Colon (tissue), 2 donors: ENCODE data around the gene PPFIA1.

Source experiments
- FAIRE-seq: peaks from 2 replicates; lab custom pipeline; 2012; peaks lifted over from hg19 to GRCh38; lab: Jason Lieb, UNC
- donor health status: control.
- donor health status: control.

PPFIA1 gene

GRCh38 chr11:70415642-70416395 is 145.3 kb downstream of the PPFIA1 start:
- FAIRE-seq = no peak

- no peak for FAIRE-seq
These were observed 146.4 kb downstream of the PPFIA1 start for GRCh38 chr11:70416881-70417280.

GRCh38 chr11:70418130-70418529 is 147.6 kb downstream of the PPFIA1 start:
- FAIRE-seq = no peak

GRCh38 chr11:70419307-70420007 is 149.0 kb downstream of the PPFIA1 start:
- FAIRE-seq = no peak

- no peak for FAIRE-seq
These were observed 149.5 kb downstream of the PPFIA1 start for GRCh38 chr11:70420008-70420464.

- no peak for FAIRE-seq
These were observed 150.0 kb downstream of the PPFIA1 start for GRCh38 chr11:70420496-70420895.

GRCh38 chr11:70421123-70421522 is 150.6 kb downstream of the PPFIA1 start:
- no peak for FAIRE-seq

GRCh38 chr11:70422692-70423522 is 152.4 kb downstream of the PPFIA1 start:
- no peak for FAIRE-seq

GRCh38 chr11:70423523-70424505 is 153.3 kb downstream of the PPFIA1 start:
- no peak for FAIRE-seq

- no peak for FAIRE-seq
These were observed 154.4 kb downstream of the PPFIA1 start for GRCh38 chr11:70424765-70425344.

GRCh38 chr11:70427436-70427835 is 156.9 kb downstream of the PPFIA1 start:
- no peak for FAIRE-seq

- no peak for FAIRE-seq
These were observed 158.4 kb downstream of the PPFIA1 start for GRCh38 chr11:70428701-70429427.

GRCh38 chr11:70429428-70429705 is 158.9 kb downstream of the PPFIA1 start:
- FAIRE-seq = no peak

GRCh38 chr11:70429724-70430521 is 159.4 kb downstream of the PPFIA1 start:
- no peak for FAIRE-seq

- FAIRE-seq = no peak
These were observed 160.4 kb downstream of the PPFIA1 start for GRCh38 chr11:70430671-70431574.

- no peak for FAIRE-seq
These were observed 161.1 kb downstream of the PPFIA1 start for GRCh38 chr11:70431611-70432010.

GRCh38 chr11:70432065-70432464 is 161.6 kb downstream of the PPFIA1 start:
- FAIRE-seq = no peak

- FAIRE-seq = no peak
These were observed 162.1 kb downstream of the PPFIA1 start for GRCh38 chr11:70432580-70432979.

GRCh38 chr11:70433038-70433437 is 162.5 kb downstream of the PPFIA1 start:
- no peak for FAIRE-seq
